GM12878 (cell line): Measurements from ENCODE around the gene DCDC1. TPM values are rescaled to one million over a fixed set of nuclear protein-coding genes. Genes with fewer than 3 reads are reported as not detected.

ENCODE experiments used
- ATAC-seq: fragments of 200-7000 bp; cut with Tn5 transposase; 3 replicates; pipeline ENCODE4 v1.9.1; 2020; ENCODE audit warnings: mild to moderate bottlenecking, moderate library complexity
- BruUV-seq: library from RNA; stranded (reverse); fragments of 400-500 nt; replicated peaks from 2 replicates; lab custom pipeline; 2021; lab: Mats Ljungman, UMichigan
- CTCF ChIA-PET: fragments of 300-600 bp; sonication (Branson Sonifier 250); formaldehyde crosslinking; extraction: SDS; loops from one replicate; lab custom pipeline; 2021; ENCODE audit warnings: inconsistent platforms; lab: Yijun Ruan, JAX
- POLR2A ChIA-PET: fragments of 350-600 bp; formaldehyde crosslinking; extraction: SDS; loops from one replicate; lab custom pipeline; 2021; ENCODE audit warnings: inconsistent platforms; lab: Charles Lee
- RAD21 ChIA-PET: fragments of 300-600 bp; sonication (Branson Sonifier 250); formaldehyde crosslinking; loops from one replicate; lab custom pipeline; 2023; ENCODE audit warnings: antibody characterized with exemption; ENCODE audit not compliant: unreplicated experiment; lab: Charles Lee
- SMC1A ChIA-PET: fragments of 300-600 bp; sonication (Branson Sonifier 250); formaldehyde crosslinking; loops from one replicate; lab custom pipeline; 2023; ENCODE audit not compliant: unreplicated experiment, uncharacterized antibody; lab: Charles Lee
- DNase-seq: peaks from one replicate; pipeline ENCODE4 v3.0.0-alpha.2; 2011; ENCODE audit warnings: low read depth, low spot score
- FAIRE-seq: peaks from 3 replicates; lab custom pipeline; 2011; peaks lifted over from hg19 to GRCh38; lab: Jason Lieb, UNC
- H2AFZ ChIP-seq: 2 replicates; pipeline ENCODE4 v1.6.0; 2011; ENCODE audit warnings: low read depth, low read length, control low read depth; ENCODE audit not compliant: control insufficient read depth
- H3K27ac ChIP-seq: 2 replicates; pipeline ENCODE4 v1.5.1; 2011; ENCODE audit warnings: control low read depth; ENCODE audit not compliant: control insufficient read depth, insufficient read depth
- H3K27me3 ChIP-seq, 2 experiments: replicated peaks in 1 of 2; 2 replicates each; pipeline versions ENCODE4 v1.6.0 to v1.6.1; 2011; ENCODE audit warnings: low read length in 1 of 2; ENCODE audit not compliant: control insufficient read depth in 2 of 2, insufficient read depth in 2 of 2
- H3K36me3 ChIP-seq, 2 experiments: 2 replicates each; pipeline ENCODE4 v1.5.1; 2011; ENCODE audit warnings: low read length in 1 of 2; ENCODE audit not compliant: control insufficient read depth in 2 of 2, insufficient read depth in 2 of 2
- H3K4me1 ChIP-seq: 2 replicates; pipeline ENCODE4 v1.6.1; 2011; ENCODE audit warnings: mild to moderate bottlenecking, low read length, moderate library complexity, mixed read lengths; ENCODE audit not compliant: control insufficient read depth, insufficient read depth
- H3K4me2 ChIP-seq: 2 replicates; pipeline ENCODE4 v1.6.0; 2011; ENCODE audit warnings: control low read depth; ENCODE audit not compliant: control insufficient read depth, insufficient read depth
- H3K4me3 ChIP-seq: fragments of 200-600 bp; sonication (generic); 2 replicates; pipeline ENCODE4 v1.5.1; 2016
- H3K79me2 ChIP-seq: 2 replicates; pipeline ENCODE4 v1.6.0; 2011; ENCODE audit warnings: low read length; ENCODE audit not compliant: control insufficient read depth, insufficient read depth
- H3K9ac ChIP-seq: 2 replicates; pipeline ENCODE4 v1.8.0; 2011; ENCODE audit warnings: low read length, control low read depth, mixed read lengths; ENCODE audit not compliant: control insufficient read depth, insufficient read depth
- H3K9me3 ChIP-seq: replicated peaks from 3 replicates; pipeline ENCODE4 v1.5.1; 2011; ENCODE audit warnings: mild to moderate bottlenecking, low read length; ENCODE audit not compliant: control insufficient read depth, insufficient read depth
- H4K20me1 ChIP-seq: 2 replicates; pipeline ENCODE4 v1.6.0; 2011; ENCODE audit not compliant: control insufficient read depth, insufficient read depth
- EED ChIP-seq: sonication (generic); IDR thresholded peaks from 2 replicates; pipeline ENCODE4 v1.6.1; 2016; ENCODE audit warnings: antibody characterized with exemption, low read depth
- GABPA ChIP-seq: IDR thresholded peaks from 2 replicates; pipeline ENCODE4 v1.6.1; 2014; ENCODE audit warnings: antibody characterized with exemption, low read depth, mild to moderate bottlenecking, inconsistent platforms
- HDAC2 ChIP-seq: fragments of 200-600 bp; sonication (generic); IDR thresholded peaks from 2 replicates; pipeline ENCODE4 v1.6.1; 2017
- JUNB ChIP-seq: IDR thresholded peaks from 2 replicates; pipeline ENCODE4 v1.6.1; 2016; ENCODE audit warnings: antibody characterized with exemption, mild to moderate bottlenecking
- NR2F1 ChIP-seq: fragments of 450-650 bp; conservative IDR thresholded peaks from 2 replicates; pipeline ENCODE4 v1.6.1; 2017; ENCODE audit warnings: mild to moderate bottlenecking
- RAD21 ChIP-seq: IDR thresholded peaks from 2 replicates; pipeline ENCODE4 v1.6.1; 2011; ENCODE audit warnings: mild to moderate bottlenecking, low read depth, low read length, moderate library complexity; ENCODE audit not compliant: insufficient read depth
- TCF7 ChIP-seq: IDR thresholded peaks from 2 replicates; pipeline ENCODE4 v1.6.1; 2014; ENCODE audit warnings: antibody characterized with exemption, borderline replicate concordance
- ZNF274 ChIP-seq: IDR thresholded peaks from one replicate; pipeline ENCODE4 v1.8.0; 2011; ENCODE audit not compliant: insufficient read length, insufficient read depth
- WGBS: methylation state at CpG from one replicate; pipeline ENCODE4 v1.1.6; 2016; ENCODE audit warnings: low lambda C conversion rate; ENCODE audit not compliant: insufficient replicate concordance, insufficient coverage; ENCODE audit errors: missing lambda C conversion rate; 5-methylcytosine and 5-hydroxymethylcytosine counted together
- in situ Hi-C: fragments of 300-500 bp; cut with MboI; formaldehyde crosslinking; loops from 9 replicates; pipeline ENCODE4 v1.14.3; 2018; ENCODE audit warnings: mixed read lengths
- intact Hi-C: fragments of 100-400 bp; cut with micrococcal nuclease; formaldehyde crosslinking; loops from one replicate; pipeline ENCODE4 v1.14.2; 2022; ENCODE audit not compliant: unreplicated experiment
- polyA plus RNA-seq, 11 experiments: library from polyadenylated mRNA; depleted of rRNA in 4 of 11; unstranded in 6 of 11; stranded (reverse) in 5 of 11; fragments of >200 nt; fragmentation: Nextera tagmentation in 4 of 11; fragmentation: Illumina TruSeq in 1 of 11; extraction: Ambion mirVana in 4 of 11; extraction: Trizol in 1 of 11; gene quantifications; 1 replicate in 1 of 11; 2 replicates in 10 of 11; pipeline versions ENCODE4 v1.2.1 to v1.2.3, GENCODE V29; 2011 to 2016; ENCODE audit warnings: inconsistent platforms in 2 of 11, missing spikeins in 2 of 11, low read depth in 1 of 11
- total RNA-seq, 4 experiments: library from RNA; depleted of rRNA in 3 of 4; stranded (reverse); fragments of >200 nt in 3 of 4; fragmentation: Illumina TruSeq in 1 of 4; extraction: Trizol in 1 of 4; gene quantifications; 2 replicates each; pipeline versions ENCODE4 v1.2.1 to v1.2.3, GENCODE V29; 2013 to 2021
- TF ChIP-seq, protein P1 (sequence below): fragments of 150-350 bp; IDR thresholded peaks from 2 replicates; pipeline ENCODE4 v1.6.1; 2016; ENCODE audit warnings: low read depth, low read length
- TF ChIP-seq, protein P2 (sequence below): IDR thresholded peaks from 2 replicates; pipeline ENCODE4 v1.6.1; 2012; ENCODE audit warnings: mild to moderate bottlenecking, low read depth, low read length

Gene DCDC1
- total and polyA plus RNA-seq, 10 of the 15 experiments (the other 5 are each of a cell fraction or from before 2014, with no cell fraction given): not detected

DNA sequence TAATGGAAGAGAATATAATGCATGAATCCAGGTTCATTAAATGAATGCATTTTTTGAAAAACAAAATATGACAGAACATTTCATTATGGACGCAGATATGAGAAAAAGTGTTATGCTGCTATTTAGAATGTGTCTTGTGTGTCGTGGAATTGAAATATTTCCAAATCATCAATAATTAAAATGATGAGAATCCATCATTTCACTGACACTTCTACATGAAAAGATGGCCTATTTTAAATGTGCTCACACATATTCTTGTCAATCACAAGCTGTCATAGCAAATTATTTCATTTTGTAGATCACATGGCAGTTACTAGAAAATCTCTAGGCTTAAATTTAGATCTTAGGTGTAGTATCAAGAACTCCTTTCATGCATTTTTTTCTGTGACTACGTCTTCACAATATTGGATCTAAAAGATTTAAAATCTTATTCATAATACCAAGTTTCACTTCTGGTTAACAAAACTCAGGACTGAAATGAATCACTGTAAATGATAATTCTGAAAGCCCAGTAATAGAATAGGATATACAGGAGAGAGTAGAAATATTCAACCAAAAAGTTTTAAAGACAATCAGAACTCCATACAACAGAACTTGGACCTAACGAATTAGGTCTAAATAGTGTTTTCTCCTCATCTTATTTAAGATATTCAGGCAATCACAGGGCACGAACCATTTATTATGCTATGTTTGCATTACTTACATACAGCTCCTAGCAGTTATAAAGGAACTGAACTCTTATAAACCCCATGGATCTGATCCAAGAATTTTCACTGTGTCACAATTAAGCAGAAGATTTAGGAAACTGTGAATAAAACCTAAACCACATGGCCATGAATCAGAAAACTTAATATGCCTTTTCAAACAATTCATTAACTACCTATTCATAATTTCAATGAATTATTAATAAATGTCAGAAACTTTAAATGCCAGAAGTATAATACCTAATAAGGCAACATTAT lies 67.7 kb downstream of the DCDC1 start:
- no peak overlapping the region for H3K27ac ChIP-seq
- CTCF ChIA-PET: no interaction called here
- no peaks in the 10 kb centered on the region for H4K20me1 ChIP-seq
- H3K36me3 ChIP-seq: no peaks in the 10 kb centered on the region
- intact Hi-C loops (no loop called here), in situ Hi-C loops (no loop called here)
- POLR2A ChIA-PET: no interaction called here
- SMC1A ChIA-PET: no interaction called here
- no peak overlapping the region for H3K4me3 ChIP-seq
- WGBS: 26% methylated on average over 5 of the region's 5 CpGs
- no peak; the same call in 2 of the 3 replicates for ATAC-seq
- no peaks in the 10 kb centered on the region for H3K27me3 ChIP-seq
- H3K9ac ChIP-seq: no peak overlapping the region
- no TSS peak for BruUV-seq
- FAIRE-seq: no peak
- no peaks in the 10 kb centered on the region for H3K9me3 ChIP-seq
- no peak overlapping the region for H2AFZ ChIP-seq
- H3K79me2 ChIP-seq: no peaks in the 10 kb centered on the region
- H3K4me2 ChIP-seq: no peak overlapping the region
- no peak for TF ChIP-seq GABPA
- peak; percentile 64 for TF ChIP-seq JUNB
- TF ChIP-seq, all 136 proteins: peak for 1
- no peak for DNase-seq
- RAD21 ChIA-PET: no interaction called here
- H3K4me1 ChIP-seq: no peaks in the 10 kb centered on the region

DNA sequence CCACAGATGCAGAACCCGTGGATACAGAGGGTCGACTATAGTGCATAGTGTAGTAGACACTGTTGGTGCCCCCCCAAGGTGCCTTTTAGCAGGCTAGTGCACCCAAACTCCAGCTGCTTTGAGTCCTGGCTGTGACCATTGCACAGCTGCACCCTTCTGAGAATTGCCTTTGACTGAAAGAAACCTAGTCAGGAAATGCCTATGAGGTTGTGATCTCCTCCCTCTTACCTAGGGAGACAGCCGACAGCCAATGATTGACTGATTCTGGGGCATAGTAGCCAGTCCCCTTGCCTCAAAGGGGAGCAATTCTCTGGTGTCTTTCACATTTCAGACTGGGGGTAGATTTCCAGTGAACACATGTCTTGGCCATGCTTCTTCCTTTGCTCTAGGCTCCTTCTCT lies 74.2 kb downstream of the DCDC1 start:
- intact Hi-C loops (no loop called here), in situ Hi-C loops (no loop called here)
- ATAC-seq (no peak), FAIRE-seq (no peak), DNase-seq (no peak)
- Histone ChIP-seq H2AFZ (no peak overlapping the region), H3K4me1 (no peaks in the 10 kb centered on the region), H3K4me2 (no peak overlapping the region), H3K4me3 (no peak overlapping the region), H3K27me3 (no peaks in the 10 kb centered on the region), H3K9me3 (no peaks in the 10 kb centered on the region), H3K9ac (no peak overlapping the region), H4K20me1 (no peaks in the 10 kb centered on the region), H3K27ac (no peak overlapping the region), H3K79me2 (no peaks in the 10 kb centered on the region), H3K36me3 (no peaks in the 10 kb centered on the region)
- no TSS peak for BruUV-seq
- WGBS: 2% methylated on average over 3 of the region's 3 CpGs
- ChIA-PET CTCF (interaction anchor here (0.6 kb wide), 1 partner anchor 161 kb away, joined by 3 read pairs; no protein-coding TSS in a partner anchor), RAD21 (no interaction called here), POLR2A (no interaction called here), SMC1A (no interaction called here)
- TF ChIP-seq RAD21 (no peak), NR2F1 (no peak), ZNF274 (no peak), HDAC2 (no peak), TCF7 (no peak), EED (no peak)
- TF ChIP-seq, protein P1, sequence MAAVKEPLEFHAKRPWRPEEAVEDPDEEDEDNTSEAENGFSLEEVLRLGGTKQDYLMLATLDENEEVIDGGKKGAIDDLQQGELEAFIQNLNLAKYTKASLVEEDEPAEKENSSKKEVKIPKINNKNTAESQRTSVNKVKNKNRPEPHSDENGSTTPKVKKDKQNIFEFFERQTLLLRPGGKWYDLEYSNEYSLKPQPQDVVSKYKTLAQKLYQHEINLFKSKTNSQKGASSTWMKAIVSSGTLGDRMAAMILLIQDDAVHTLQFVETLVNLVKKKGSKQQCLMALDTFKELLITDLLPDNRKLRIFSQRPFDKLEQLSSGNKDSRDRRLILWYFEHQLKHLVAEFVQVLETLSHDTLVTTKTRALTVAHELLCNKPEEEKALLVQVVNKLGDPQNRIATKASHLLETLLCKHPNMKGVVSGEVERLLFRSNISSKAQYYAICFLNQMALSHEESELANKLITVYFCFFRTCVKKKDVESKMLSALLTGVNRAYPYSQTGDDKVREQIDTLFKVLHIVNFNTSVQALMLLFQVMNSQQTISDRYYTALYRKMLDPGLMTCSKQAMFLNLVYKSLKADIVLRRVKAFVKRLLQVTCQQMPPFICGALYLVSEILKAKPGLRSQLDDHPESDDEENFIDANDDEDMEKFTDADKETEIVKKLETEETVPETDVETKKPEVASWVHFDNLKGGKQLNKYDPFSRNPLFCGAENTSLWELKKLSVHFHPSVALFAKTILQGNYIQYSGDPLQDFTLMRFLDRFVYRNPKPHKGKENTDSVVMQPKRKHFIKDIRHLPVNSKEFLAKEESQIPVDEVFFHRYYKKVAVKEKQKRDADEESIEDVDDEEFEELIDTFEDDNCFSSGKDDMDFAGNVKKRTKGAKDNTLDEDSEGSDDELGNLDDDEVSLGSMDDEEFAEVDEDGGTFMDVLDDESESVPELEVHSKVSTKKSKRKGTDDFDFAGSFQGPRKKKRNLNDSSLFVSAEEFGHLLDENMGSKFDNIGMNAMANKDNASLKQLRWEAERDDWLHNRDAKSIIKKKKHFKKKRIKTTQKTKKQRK: no peak
- TF ChIP-seq, protein P2, sequence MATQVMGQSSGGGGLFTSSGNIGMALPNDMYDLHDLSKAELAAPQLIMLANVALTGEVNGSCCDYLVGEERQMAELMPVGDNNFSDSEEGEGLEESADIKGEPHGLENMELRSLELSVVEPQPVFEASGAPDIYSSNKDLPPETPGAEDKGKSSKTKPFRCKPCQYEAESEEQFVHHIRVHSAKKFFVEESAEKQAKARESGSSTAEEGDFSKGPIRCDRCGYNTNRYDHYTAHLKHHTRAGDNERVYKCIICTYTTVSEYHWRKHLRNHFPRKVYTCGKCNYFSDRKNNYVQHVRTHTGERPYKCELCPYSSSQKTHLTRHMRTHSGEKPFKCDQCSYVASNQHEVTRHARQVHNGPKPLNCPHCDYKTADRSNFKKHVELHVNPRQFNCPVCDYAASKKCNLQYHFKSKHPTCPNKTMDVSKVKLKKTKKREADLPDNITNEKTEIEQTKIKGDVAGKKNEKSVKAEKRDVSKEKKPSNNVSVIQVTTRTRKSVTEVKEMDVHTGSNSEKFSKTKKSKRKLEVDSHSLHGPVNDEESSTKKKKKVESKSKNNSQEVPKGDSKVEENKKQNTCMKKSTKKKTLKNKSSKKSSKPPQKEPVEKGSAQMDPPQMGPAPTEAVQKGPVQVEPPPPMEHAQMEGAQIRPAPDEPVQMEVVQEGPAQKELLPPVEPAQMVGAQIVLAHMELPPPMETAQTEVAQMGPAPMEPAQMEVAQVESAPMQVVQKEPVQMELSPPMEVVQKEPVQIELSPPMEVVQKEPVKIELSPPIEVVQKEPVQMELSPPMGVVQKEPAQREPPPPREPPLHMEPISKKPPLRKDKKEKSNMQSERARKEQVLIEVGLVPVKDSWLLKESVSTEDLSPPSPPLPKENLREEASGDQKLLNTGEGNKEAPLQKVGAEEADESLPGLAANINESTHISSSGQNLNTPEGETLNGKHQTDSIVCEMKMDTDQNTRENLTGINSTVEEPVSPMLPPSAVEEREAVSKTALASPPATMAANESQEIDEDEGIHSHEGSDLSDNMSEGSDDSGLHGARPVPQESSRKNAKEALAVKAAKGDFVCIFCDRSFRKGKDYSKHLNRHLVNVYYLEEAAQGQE: no peak
